Sciatic nerve (tissue), 2 donors: ENCODE results near the gene WASHC2A. TPM values are rescaled to one million over a fixed set of nuclear protein-coding genes. Genes with fewer than 3 reads are reported as not detected.
"Not testable (repeated sequence)": the region's sequence is repeated elsewhere in the genome, so short reads cannot be mapped to it uniquely, and the experiment has no call there.

Experiments used
- ATAC-seq: fragments of 200-7000 bp; cut with Tn5 transposase; one replicate; pipeline ENCODE4 v1.9.1; 2020; ENCODE audit warnings: mild to moderate bottlenecking, moderate library complexity
- DNase-seq: peaks from one replicate; pipeline ENCODE4 v3.0.0-alpha.2; 2020; ENCODE audit warnings: low spot score
- intact Hi-C: fragments of 100-400 bp; cut with DNase I; formaldehyde crosslinking; loops from one replicate; pipeline ENCODE4 v1.14.2; 2022
- total RNA-seq: library from RNA; stranded (reverse); fragmentation: NEBNext Ultra II Directional; extraction: Animal tissue kit (Norgen Biotek cat#: 25700); gene quantifications from one replicate; pipeline ENCODE4 v1.2.1, GENCODE V29; 2021
- donor health status: DM: no; HTN: no; CAD: no.
- donor health status: DM: no; HTN: no; CAD: no.

WASHC2A gene
- total RNA-seq, 1 donor from 2014 or later: 39.9 TPM

DNA sequence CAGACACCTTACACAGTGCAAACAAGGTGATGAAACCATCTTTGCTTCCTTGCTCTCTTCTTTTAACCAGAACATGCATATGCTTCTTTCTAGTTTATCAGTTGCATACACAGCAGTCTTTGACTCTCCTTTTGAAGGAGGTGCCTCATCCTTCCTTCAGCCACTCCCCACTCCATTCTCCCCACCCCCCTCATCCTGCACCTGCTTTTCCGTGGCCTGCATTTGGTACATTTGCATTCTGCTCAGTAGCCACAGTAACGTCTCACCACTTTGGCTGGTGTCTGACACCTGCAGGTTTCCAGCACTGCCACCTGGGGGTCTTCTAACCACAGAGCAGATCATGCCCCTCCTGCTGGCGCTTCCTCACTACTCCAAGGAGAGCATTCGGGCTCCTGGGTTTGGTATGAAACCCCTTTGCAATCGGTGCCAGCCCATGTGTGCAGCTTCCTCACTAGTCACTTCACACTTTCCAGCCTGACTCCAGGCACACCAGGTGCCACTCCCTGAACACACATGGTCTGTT is 60.1 kb downstream of the WASHC2A start:
- DNase-seq, ATAC-seq, intact Hi-C loops: not testable (repeated sequence)

GRCh38 chr10:50131245-50131965 is 63.7 kb downstream of the WASHC2A start:
- ATAC-seq, intact Hi-C loops, DNase-seq: not testable (repeated sequence)

DNA sequence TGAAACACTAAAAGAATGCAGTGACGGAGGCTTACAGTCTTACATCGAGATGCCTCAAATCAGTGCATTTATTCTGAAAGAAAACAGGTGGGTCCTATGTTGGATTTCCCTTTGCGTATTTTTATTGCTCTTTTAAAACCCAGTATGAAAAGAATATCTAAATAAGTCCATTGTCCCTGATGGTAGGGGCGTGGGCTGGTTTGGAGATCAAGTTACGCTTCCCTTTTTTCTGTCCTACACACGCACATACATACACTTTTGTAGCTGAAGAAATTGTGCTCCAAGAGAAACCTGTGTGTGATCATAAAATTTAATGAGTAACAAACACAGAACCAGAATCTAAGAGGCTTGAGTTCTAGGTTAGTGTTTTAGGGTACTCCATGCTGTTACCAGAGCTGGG is 64.6 kb downstream of the WASHC2A start:
- DNase-seq, ATAC-seq, intact Hi-C loops: not testable (repeated sequence)

DNA sequence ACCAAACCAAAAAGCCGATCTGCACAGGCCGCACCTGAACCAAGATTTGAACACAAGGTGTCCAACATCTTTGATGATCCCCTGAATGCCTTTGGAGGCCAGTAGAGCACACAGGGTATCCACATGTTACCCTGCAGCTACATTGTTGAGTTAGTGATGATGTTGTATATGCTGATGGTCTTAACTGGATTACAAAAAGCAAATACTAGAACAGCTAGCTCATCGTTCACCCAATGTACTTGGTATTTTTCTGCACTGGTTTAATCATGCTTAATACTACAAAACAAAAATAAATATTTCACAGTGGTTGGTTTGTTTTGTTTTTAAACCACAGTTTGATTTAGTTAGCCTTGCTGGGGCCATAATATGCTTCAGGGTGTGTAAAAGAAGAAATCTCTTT is 65.1 kb downstream of the WASHC2A start:
- intact Hi-C loops, ATAC-seq, DNase-seq: not testable (repeated sequence)

- intact Hi-C loops, ATAC-seq: not testable (repeated sequence)
Observed at GRCh38 chr10:50143512-50144174, 75.9 kb downstream of the WASHC2A start.

GRCh38 chr10:50145575-50145974 is 77.8 kb downstream of the WASHC2A start:
- DNase-seq, ATAC-seq, intact Hi-C loops: not testable (repeated sequence)

More at GRCh38 chr10:50143512-50144174, 75.9 kb downstream of the WASHC2A start:
- DNase-seq: not testable (repeated sequence)

- ATAC-seq (no peak), DNase-seq (no peak)
- intact Hi-C loops: no loop called here
Observed at GRCh38 chr10:50152792-50153272, 85.1 kb downstream of the WASHC2A start.

DNA sequence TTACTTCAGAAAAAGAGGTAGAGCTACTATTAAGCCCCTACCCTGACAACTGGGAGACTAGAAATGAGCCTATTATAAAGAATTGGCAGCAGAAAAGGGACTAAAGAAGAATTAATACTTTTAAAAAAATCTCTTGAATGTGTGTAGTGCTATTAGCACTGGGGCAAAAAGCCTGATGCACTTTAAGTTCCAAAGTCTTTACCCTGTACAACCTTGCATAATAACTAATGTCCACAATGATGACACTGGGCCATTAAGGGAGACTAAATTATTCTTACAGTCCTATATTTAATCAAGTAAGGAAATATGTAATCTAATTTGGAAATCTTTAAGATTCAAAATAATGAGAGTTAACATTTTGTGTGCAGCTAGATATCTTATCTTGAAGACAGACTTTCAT is 90.1 kb downstream of the WASHC2A start:
- DNase-seq, ATAC-seq, intact Hi-C loops: not testable (repeated sequence)

- DNase-seq, intact Hi-C loops, ATAC-seq: not testable (repeated sequence)
Observed at GRCh38 chr10:50159856-50160255, 92.1 kb downstream of the WASHC2A start.

- intact Hi-C loops, ATAC-seq, DNase-seq: not testable (repeated sequence)
Observed at GRCh38 chr10:50165038-50165437, 97.3 kb downstream of the WASHC2A start.

DNA sequence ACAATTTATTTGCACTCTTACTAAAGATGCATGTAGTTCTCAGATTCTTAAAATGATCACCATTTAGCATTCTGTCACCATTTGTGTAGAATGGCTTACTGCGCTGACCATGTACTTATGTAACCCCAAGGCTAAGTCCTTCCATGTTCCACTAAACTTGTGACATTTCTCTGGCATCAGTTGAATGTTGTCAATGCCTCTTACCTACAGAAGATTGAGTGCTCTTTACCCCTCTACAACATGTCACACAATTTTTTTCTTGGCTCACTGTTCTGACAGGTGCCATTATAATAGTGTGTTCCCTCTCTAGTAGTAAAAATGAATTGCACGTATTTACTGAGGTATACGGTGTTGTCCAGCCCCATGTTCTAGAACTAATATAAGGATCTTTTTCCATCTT is 100.1 kb downstream of the WASHC2A start:
- ATAC-seq, DNase-seq, intact Hi-C loops: not testable (repeated sequence)

- intact Hi-C loops, ATAC-seq: not testable (repeated sequence)
Observed at GRCh38 chr10:50169506-50169905, 101.8 kb downstream of the WASHC2A start.

DNA sequence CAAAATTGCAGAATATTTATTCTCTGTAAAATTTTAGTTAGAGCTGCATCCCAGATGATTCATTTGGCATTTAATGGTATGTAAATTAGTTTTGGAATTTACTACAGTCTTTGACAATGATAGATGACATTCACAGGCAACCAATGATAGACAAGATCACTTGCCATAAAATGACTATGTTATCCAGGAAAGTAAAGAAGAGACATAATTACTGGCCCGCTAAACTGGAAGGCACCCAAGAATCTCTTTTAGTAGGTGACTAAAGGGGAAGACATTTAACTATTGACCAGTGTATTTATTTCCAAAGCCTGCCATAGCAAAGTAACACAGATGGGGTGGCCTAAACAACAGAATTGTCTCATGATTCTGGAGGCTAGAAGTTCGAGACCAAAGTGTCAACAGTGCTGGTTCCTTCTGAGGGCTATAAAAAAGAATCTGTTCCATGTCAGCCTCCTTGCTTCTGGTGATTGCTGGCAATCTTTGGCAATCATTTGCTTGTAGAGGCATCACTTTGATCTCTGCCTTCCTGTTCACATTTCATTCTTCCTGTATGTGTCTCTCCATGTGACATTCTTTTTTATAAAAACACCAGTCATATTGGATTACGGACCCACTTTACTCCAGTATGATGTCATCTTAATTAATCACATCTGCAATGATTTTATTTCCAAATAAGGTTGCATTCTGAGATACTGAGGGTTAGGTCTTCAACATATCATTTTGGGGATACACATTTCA is 107.2 kb downstream of the WASHC2A start:
- not testable (repeated sequence) for DNase-seq, ATAC-seq

More at GRCh38 chr10:50169506-50169905, 101.8 kb downstream of the WASHC2A start:
- DNase-seq: not testable (repeated sequence)

More for the DNA sequence above, 107.2 kb downstream of the WASHC2A start:
- intact Hi-C loops: not testable (repeated sequence)

Other genes starting within 250 kb of the WASHC2A start
- gene PARG, start 125.9 kb upstream of the WASHC2A start, total RNA-seq: 35.8 TPM
- gene TIMM23B, start 125.9 kb upstream of the WASHC2A start, total RNA-seq: 26.0 TPM
- 18.5 TPM for gene AGAP6, start 79.5 kb upstream of the WASHC2A start, total RNA-seq
- 4.0 TPM for gene ASAH2, start 183.6 kb downstream of the WASHC2A start, total RNA-seq